HG03045 (cell line): ENCODE data around the gene HLCS.

Source experiments
- ATAC-seq: cut with Tn5 transposase; IDR thresholded peaks from one replicate; pipeline ENCODE4 v1.9.1; 2021; ENCODE audit warnings: mild to moderate bottlenecking, moderate library complexity; ENCODE audit not compliant: unreplicated experiment

The HLCS gene

GRCh38 chr21:36785615-36786014 is 180.9 kb downstream of the HLCS start:
- ATAC-seq, result no peak

- no peak for ATAC-seq
These were observed 181.5 kb downstream of the HLCS start for GRCh38 chr21:36784947-36785346.

- no peak for ATAC-seq
These were observed 182.7 kb downstream of the HLCS start for GRCh38 chr21:36783612-36784374.

GRCh38 chr21:36780861-36781260 is 185.6 kb downstream of the HLCS start:
- no peak for ATAC-seq

GRCh38 chr21:36776981-36777617 is 189.4 kb downstream of the HLCS start:
- no peak for ATAC-seq

- no peak for ATAC-seq
These were observed 192.5 kb downstream of the HLCS start for GRCh38 chr21:36773995-36774394.

GRCh38 chr21:36773117-36773516 is 193.4 kb downstream of the HLCS start:
- ATAC-seq, result no peak

- no peak for ATAC-seq
These were observed 197.2 kb downstream of the HLCS start for GRCh38 chr21:36769051-36769839.

GRCh38 chr21:36768496-36768895 is 198.0 kb downstream of the HLCS start:
- no peak for ATAC-seq

- no peak for ATAC-seq
These were observed 199.4 kb downstream of the HLCS start for GRCh38 chr21:36767096-36767495.

- no peak for ATAC-seq
These were observed 200.0 kb downstream of the HLCS start for GRCh38 chr21:36766511-36766910.

- no peak for ATAC-seq
These were observed 201.2 kb downstream of the HLCS start for GRCh38 chr21:36765229-36765628.

GRCh38 chr21:36763305-36763704 is 203.2 kb downstream of the HLCS start:
- no peak for ATAC-seq

- no peak for ATAC-seq
These were observed 203.8 kb downstream of the HLCS start for GRCh38 chr21:36762642-36763041.

GRCh38 chr21:36761685-36762084 is 204.8 kb downstream of the HLCS start:
- ATAC-seq, result no peak

GRCh38 chr21:36759348-36760083 is 207.0 kb downstream of the HLCS start:
- no peak for ATAC-seq

GRCh38 chr21:36757196-36757595 is 209.3 kb downstream of the HLCS start:
- ATAC-seq, result no peak

- ATAC-seq, result no peak
These were observed 209.9 kb downstream of the HLCS start for GRCh38 chr21:36756527-36756926.

- no peak for ATAC-seq
These were observed 212.1 kb downstream of the HLCS start for GRCh38 chr21:36754241-36754898.

GRCh38 chr21:36753556-36753955 is 212.9 kb downstream of the HLCS start:
- ATAC-seq, result no peak

- no peak for ATAC-seq
These were observed 215.1 kb downstream of the HLCS start for GRCh38 chr21:36751383-36751782.
